ENCODE measurements around the gene SMAGP.
A peak's percentile ranks its signal among the peaks of the same experiment; 100 is the strongest.
"Not testable (repeated sequence)": the region's sequence is repeated elsewhere in the genome, so short reads cannot be mapped to it uniquely, and the experiment has no call there.

The SMAGP gene

GRCh38 chr12:51307655-51308593, 37.7 kb upstream of the SMAGP start:
- DNase-seq (ENCODE audit: low spot score) (no peak), ATAC-seq (ENCODE audit: low read depth) (peak; percentile 100)
- peaks cover 15% of the 10 kb centered on the region for H3K4me1 ChIP-seq (ENCODE audit: insufficient read depth, poor library complexity, severe bottlenecking)
- H3K36me3 ChIP-seq (ENCODE audit: low read depth), result no peaks in the 10 kb centered on the region
- peak overlapping the region; percentile 50 for H3K27ac ChIP-seq (ENCODE audit: poor library complexity, severe bottlenecking)
- H3K27me3 ChIP-seq (ENCODE audit: insufficient read depth, poor library complexity, severe bottlenecking), result no peaks in the 10 kb centered on the region
- no peaks in the 10 kb centered on the region for H3K9me3 ChIP-seq (ENCODE audit: severe bottlenecking)
- TF ChIP-seq, protein P1, sequence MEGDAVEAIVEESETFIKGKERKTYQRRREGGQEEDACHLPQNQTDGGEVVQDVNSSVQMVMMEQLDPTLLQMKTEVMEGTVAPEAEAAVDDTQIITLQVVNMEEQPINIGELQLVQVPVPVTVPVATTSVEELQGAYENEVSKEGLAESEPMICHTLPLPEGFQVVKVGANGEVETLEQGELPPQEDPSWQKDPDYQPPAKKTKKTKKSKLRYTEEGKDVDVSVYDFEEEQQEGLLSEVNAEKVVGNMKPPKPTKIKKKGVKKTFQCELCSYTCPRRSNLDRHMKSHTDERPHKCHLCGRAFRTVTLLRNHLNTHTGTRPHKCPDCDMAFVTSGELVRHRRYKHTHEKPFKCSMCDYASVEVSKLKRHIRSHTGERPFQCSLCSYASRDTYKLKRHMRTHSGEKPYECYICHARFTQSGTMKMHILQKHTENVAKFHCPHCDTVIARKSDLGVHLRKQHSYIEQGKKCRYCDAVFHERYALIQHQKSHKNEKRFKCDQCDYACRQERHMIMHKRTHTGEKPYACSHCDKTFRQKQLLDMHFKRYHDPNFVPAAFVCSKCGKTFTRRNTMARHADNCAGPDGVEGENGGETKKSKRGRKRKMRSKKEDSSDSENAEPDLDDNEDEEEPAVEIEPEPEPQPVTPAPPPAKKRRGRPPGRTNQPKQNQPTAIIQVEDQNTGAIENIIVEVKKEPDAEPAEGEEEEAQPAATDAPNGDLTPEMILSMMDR (IDR thresholded peaks at IDR 0.05; ENCODE audit: poor library complexity, severe bottlenecking), result no peak
- no peak overlapping the region for H3K4me3 ChIP-seq (ENCODE audit: severe bottlenecking)

- no peaks in the 10 kb centered on the region for H3K9me3 ChIP-seq (ENCODE audit: severe bottlenecking)
- H3K36me3 ChIP-seq (ENCODE audit: low read depth), result no peaks in the 10 kb centered on the region
- H3K27ac ChIP-seq (ENCODE audit: poor library complexity, severe bottlenecking), result no peak overlapping the region
- ATAC-seq (ENCODE audit: low read depth) (no peak), DNase-seq (ENCODE audit: low spot score) (no peak)
- TF ChIP-seq, protein P1 (IDR thresholded peaks at IDR 0.05; ENCODE audit: poor library complexity, severe bottlenecking), result no peak
- no peak overlapping the region for H3K4me3 ChIP-seq (ENCODE audit: severe bottlenecking)
- H3K4me1 ChIP-seq (ENCODE audit: insufficient read depth, poor library complexity, severe bottlenecking), result peaks cover 15% of the 10 kb centered on the region
- no peaks in the 10 kb centered on the region for H3K27me3 ChIP-seq (ENCODE audit: insufficient read depth, poor library complexity, severe bottlenecking)
These were observed 36.3 kb upstream of the SMAGP start for GRCh38 chr12:51306507-51306906.

DNA sequence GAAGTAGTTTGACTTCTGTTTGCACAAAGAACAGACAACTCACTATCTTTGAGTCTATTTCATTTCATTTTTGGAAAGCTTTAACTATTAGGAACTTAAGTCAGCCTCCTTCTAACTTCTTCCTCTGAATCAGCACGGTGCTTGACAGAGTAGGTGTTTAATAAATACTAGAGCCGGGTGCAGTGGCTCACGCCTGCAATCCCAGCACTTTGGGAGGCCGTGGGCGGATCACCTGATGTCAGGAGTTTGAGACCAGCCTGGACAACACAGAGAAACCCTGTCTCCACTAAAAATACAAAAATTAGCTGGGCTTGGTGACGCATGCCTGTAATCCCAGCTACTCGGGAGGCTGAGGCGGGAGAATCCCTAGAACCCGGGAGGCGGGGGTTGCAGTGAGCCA, 30.6 kb upstream of the SMAGP start:
- not testable (repeated sequence) for H3K9me3 ChIP-seq (ENCODE audit: severe bottlenecking); ATAC-seq (ENCODE audit: low read depth); H3K27me3 ChIP-seq (ENCODE audit: insufficient read depth, poor library complexity, severe bottlenecking); H3K36me3 ChIP-seq (ENCODE audit: low read depth); H3K4me1 ChIP-seq (ENCODE audit: insufficient read depth, poor library complexity, severe bottlenecking); H3K27ac ChIP-seq (ENCODE audit: poor library complexity, severe bottlenecking); H3K4me3 ChIP-seq (ENCODE audit: severe bottlenecking); DNase-seq (ENCODE audit: low spot score)

DNA sequence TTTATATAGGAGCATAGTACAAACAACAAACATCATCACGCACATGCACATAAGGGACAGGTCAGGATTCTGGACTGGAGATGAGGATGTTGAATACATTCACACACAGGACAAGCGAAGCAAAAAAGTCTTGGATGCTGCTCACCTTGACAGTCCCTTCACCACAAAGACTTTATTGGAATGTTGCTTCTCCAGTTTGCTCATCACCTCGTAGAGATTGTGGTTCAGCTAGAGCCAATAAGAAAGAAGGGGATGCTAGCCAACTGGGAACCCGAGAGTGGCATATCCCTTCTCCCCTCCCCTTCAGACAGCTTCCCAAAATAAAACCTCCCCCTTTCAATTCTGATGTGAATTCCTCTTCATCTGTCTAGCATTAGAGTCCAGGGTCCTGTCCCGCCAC, 25.4 kb upstream of the SMAGP start:
- Histone ChIP-seq H3K36me3 (ENCODE audit: low read depth) (no peaks in the 10 kb centered on the region), H3K4me3 (ENCODE audit: severe bottlenecking) (no peak overlapping the region), H3K27me3 (ENCODE audit: insufficient read depth, poor library complexity, severe bottlenecking) (no peaks in the 10 kb centered on the region), H3K9me3 (ENCODE audit: severe bottlenecking) (no peaks in the 10 kb centered on the region), H3K27ac (ENCODE audit: poor library complexity, severe bottlenecking) (no peak overlapping the region), H3K4me1 (ENCODE audit: insufficient read depth, poor library complexity, severe bottlenecking) (no peaks in the 10 kb centered on the region)
- DNase-seq (ENCODE audit: low spot score), result no peak
- peak; percentile 38; the same call in 1 of the 3 replicates for ATAC-seq (ENCODE audit: low read depth)
- TF ChIP-seq, protein P1 (IDR thresholded peaks at IDR 0.05; ENCODE audit: poor library complexity, severe bottlenecking), result no peak

GRCh38 chr12:51294097-51294496, 23.9 kb upstream of the SMAGP start:
- H3K27ac ChIP-seq (ENCODE audit: poor library complexity, severe bottlenecking); ATAC-seq (ENCODE audit: low read depth); DNase-seq (ENCODE audit: low spot score); H3K4me3 ChIP-seq (ENCODE audit: severe bottlenecking); H3K4me1 ChIP-seq (ENCODE audit: insufficient read depth, poor library complexity, severe bottlenecking); H3K27me3 ChIP-seq (ENCODE audit: insufficient read depth, poor library complexity, severe bottlenecking); H3K36me3 ChIP-seq (ENCODE audit: low read depth); H3K9me3 ChIP-seq (ENCODE audit: severe bottlenecking): not testable (repeated sequence)

DNA sequence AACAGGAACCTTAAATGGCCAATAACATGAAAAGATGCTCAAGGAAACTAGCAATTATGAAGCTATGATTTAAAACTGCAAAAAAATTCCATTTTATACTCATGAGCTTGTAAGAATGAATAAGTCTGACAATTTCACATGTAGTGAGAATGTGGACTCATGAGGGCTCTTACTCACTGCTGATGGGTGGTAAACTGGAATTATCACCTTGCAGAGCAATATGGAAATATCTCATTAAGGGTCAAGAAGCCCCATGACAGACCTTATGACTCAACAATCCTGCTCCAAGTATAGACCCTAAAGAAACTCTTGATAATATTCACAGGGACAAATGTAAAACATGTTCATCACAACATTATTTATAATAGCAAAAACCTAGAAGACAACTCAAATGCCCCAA, 23.5 kb upstream of the SMAGP start:
- Histone ChIP-seq H3K4me1 (ENCODE audit: insufficient read depth, poor library complexity, severe bottlenecking) (no peaks in the 10 kb centered on the region), H3K9me3 (ENCODE audit: severe bottlenecking) (no peaks in the 10 kb centered on the region), H3K27ac (ENCODE audit: poor library complexity, severe bottlenecking) (no peak overlapping the region), H3K4me3 (ENCODE audit: severe bottlenecking) (no peak overlapping the region), H3K27me3 (ENCODE audit: insufficient read depth, poor library complexity, severe bottlenecking) (no peaks in the 10 kb centered on the region), H3K36me3 (ENCODE audit: low read depth) (no peaks in the 10 kb centered on the region)
- DNase-seq (ENCODE audit: low spot score) (no peak), ATAC-seq (ENCODE audit: low read depth) (no peak)
- TF ChIP-seq, protein P1 (IDR thresholded peaks at IDR 0.05; ENCODE audit: poor library complexity, severe bottlenecking), result no peak

GRCh38 chr12:51291603-51292513, 21.6 kb upstream of the SMAGP start:
- not testable (repeated sequence) for H3K36me3 ChIP-seq (ENCODE audit: low read depth); ATAC-seq (ENCODE audit: low read depth); H3K27ac ChIP-seq (ENCODE audit: poor library complexity, severe bottlenecking); H3K4me3 ChIP-seq (ENCODE audit: severe bottlenecking); H3K4me1 ChIP-seq (ENCODE audit: insufficient read depth, poor library complexity, severe bottlenecking); DNase-seq (ENCODE audit: low spot score); H3K27me3 ChIP-seq (ENCODE audit: insufficient read depth, poor library complexity, severe bottlenecking); H3K9me3 ChIP-seq (ENCODE audit: severe bottlenecking)
